Fibroblast of lung (primary cell): Measurements from ENCODE around the gene CCDC187.

Experiments used
- EZH2 ChIP-seq: IDR thresholded peaks from 2 replicates; pipeline ENCODE4 v1.5.1; 2012; ENCODE audit warnings: low read length, control low read depth, mild to moderate bottlenecking; ENCODE audit errors: missing control alignments
- TF ChIP-seq, protein P1 (sequence below), 2 donors: IDR thresholded peaks in 1 of 2; conservative IDR thresholded peaks in 1 of 2; 1 replicate in 1 of 2; 2 replicates in 1 of 2; pipeline ENCODE4 v1.5.1; 2011 to 2012; ENCODE audit warnings: low read length in 2 of 2, control low read depth in 1 of 2, inconsistent platforms in 1 of 2, low read depth in 1 of 2, mild to moderate bottlenecking in 1 of 2

DNA sequence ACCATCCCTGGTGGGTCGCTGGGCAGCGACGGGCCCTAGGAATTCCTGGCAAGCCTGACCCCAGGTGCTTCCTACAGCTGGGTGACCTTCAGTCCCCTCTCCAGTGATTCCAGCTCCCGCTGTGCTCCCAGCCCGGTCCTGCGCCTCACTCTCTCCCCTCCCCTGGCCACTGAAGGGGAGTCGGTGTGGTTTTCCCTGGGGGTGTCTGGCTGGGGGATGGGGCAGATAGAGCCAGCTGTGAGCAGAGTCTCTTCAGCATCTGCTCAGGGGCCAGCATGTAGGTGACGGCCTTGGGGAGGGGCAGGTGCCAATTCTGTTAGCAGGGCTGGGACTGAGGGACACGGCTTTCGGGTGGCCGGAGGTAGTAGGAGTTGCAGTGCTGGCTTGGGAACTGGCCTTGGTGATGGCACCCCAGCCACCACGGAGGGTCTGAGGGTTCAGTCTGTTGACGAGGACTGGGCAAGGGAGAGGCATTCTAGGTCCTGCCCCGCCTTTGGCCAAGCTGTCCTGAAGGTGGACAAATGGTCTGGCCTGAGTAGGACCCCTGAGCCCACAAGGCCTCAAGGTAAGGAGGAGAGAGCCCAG, 26.6 kb upstream of the CCDC187 start:
- TF ChIP-seq, protein P1, sequence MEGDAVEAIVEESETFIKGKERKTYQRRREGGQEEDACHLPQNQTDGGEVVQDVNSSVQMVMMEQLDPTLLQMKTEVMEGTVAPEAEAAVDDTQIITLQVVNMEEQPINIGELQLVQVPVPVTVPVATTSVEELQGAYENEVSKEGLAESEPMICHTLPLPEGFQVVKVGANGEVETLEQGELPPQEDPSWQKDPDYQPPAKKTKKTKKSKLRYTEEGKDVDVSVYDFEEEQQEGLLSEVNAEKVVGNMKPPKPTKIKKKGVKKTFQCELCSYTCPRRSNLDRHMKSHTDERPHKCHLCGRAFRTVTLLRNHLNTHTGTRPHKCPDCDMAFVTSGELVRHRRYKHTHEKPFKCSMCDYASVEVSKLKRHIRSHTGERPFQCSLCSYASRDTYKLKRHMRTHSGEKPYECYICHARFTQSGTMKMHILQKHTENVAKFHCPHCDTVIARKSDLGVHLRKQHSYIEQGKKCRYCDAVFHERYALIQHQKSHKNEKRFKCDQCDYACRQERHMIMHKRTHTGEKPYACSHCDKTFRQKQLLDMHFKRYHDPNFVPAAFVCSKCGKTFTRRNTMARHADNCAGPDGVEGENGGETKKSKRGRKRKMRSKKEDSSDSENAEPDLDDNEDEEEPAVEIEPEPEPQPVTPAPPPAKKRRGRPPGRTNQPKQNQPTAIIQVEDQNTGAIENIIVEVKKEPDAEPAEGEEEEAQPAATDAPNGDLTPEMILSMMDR (conservative IDR thresholded peaks at IDR 0.05 in 1 of 2, IDR thresholded peaks at IDR 0.05 in 1 of 2; ENCODE audit: low read depth in 1 of 2, low read length in 2 of 2), result no peak
- TF ChIP-seq EZH2, result no peak
